Islet of Langerhans (tissue), 1 donor: ENCODE results near the gene GRM8.

Experiments
- FAIRE-seq: peaks from one replicate; lab custom pipeline; 2011; peaks lifted over from hg19 to GRCh38; lab: Jason Lieb, UNC

The GRM8 gene

GRCh38 chr7:127146746-127147536 is 105.8 kb downstream of the GRM8 start:
- FAIRE-seq, result no peak

GRCh38 chr7:127137146-127137545 is 115.6 kb downstream of the GRM8 start:
- FAIRE-seq, result no peak

GRCh38 chr7:127135871-127136485 is 116.8 kb downstream of the GRM8 start:
- no peak for FAIRE-seq

GRCh38 chr7:127123220-127123619 is 129.5 kb downstream of the GRM8 start:
- FAIRE-seq, result no peak

- FAIRE-seq, result no peak
These were observed 133.2 kb downstream of the GRM8 start for GRCh38 chr7:127119517-127119916.

GRCh38 chr7:127114742-127115265 is 137.9 kb downstream of the GRM8 start:
- no peak for FAIRE-seq

GRCh38 chr7:127107601-127108007 is 145.1 kb downstream of the GRM8 start:
- peak; percentile 9 for FAIRE-seq

- no peak for FAIRE-seq
These were observed 159.4 kb downstream of the GRM8 start for GRCh38 chr7:127093340-127093739.

- FAIRE-seq, result no peak
These were observed 161.1 kb downstream of the GRM8 start for GRCh38 chr7:127091620-127092019.

- FAIRE-seq, result no peak
These were observed 163.6 kb downstream of the GRM8 start for GRCh38 chr7:127089146-127089545.

- FAIRE-seq, result no peak
These were observed 171.2 kb downstream of the GRM8 start for GRCh38 chr7:127081539-127081938.

- FAIRE-seq, result no peak
These were observed 172.2 kb downstream of the GRM8 start for GRCh38 chr7:127080576-127080975.

- no peak for FAIRE-seq
These were observed 185.8 kb downstream of the GRM8 start for GRCh38 chr7:127066974-127067373.

GRCh38 chr7:127059475-127059874 is 193.3 kb downstream of the GRM8 start:
- FAIRE-seq, result no peak

- FAIRE-seq, result no peak
These were observed 194.8 kb downstream of the GRM8 start for GRCh38 chr7:127057918-127058317.

GRCh38 chr7:127056202-127056601 is 196.5 kb downstream of the GRM8 start:
- FAIRE-seq, result no peak

GRCh38 chr7:127047521-127047920 is 205.2 kb downstream of the GRM8 start:
- FAIRE-seq, result no peak

- FAIRE-seq, result no peak
These were observed 210.9 kb downstream of the GRM8 start for GRCh38 chr7:127041689-127042452.

GRCh38 chr7:127040042-127040441 is 212.7 kb downstream of the GRM8 start:
- FAIRE-seq, result no peak

- no peak for FAIRE-seq
These were observed 213.2 kb downstream of the GRM8 start for GRCh38 chr7:127039541-127039940.

- no peak for FAIRE-seq
These were observed 217.4 kb downstream of the GRM8 start for GRCh38 chr7:127035203-127035849.

GRCh38 chr7:127034186-127034806 is 218.4 kb downstream of the GRM8 start:
- no peak for FAIRE-seq
